ENCODE data around the gene TMEM203.

GRCh38 chr9:137228968-137229896 is 23.8 kb upstream of the TMEM203 start:
- TF ChIP-seq EP300 (IDR thresholded peaks at IDR 0.05; ENCODE audit: borderline replicate concordance in 1 of 2, low read depth in 1 of 2, low read length in 1 of 2): no peak
- no peak for TF ChIP-seq CTCF (IDR thresholded peaks at IDR 0.05)
- TF ChIP-seq POLR2AphosphoS5 (IDR thresholded peaks at IDR 0.05; ENCODE audit: low read depth, low read length): no peak
- no peak for TF ChIP-seq RFX5 (IDR thresholded peaks at IDR 0.05; ENCODE audit: low read length)
- no peak for TF ChIP-seq SMC3 (IDR thresholded peaks at IDR 0.05; ENCODE audit: low read depth, low read length)
